Heart right ventricle (tissue), 16 donors: ENCODE data around the gene ATXN7. TPM values are rescaled to one million over a fixed set of nuclear protein-coding genes. Genes with fewer than 3 reads are reported as not detected.
A peak's percentile ranks its signal among the peaks of the same experiment; 100 is the strongest.

Source experiments
- ATAC-seq, 8 donors: fragments of 200-7000 bp; cut with Tn5 transposase; one replicate each; pipeline ENCODE4 v1.9.1; 2020; ENCODE audit warnings: mild to moderate bottlenecking in 8 of 8, moderate library complexity in 8 of 8, moderate number of reproducible peaks in 1 of 8
- DNase-seq, 2 donors: peaks; one replicate each; pipeline ENCODE4 v3.0.0-alpha.2; 2020
- H3K27ac ChIP-seq, 10 donors: fragments of 200-600 bp; sonication (generic) in 2 of 10; one replicate each; pipeline versions ENCODE4 v1.5.0 to v1.8.0; 2020 to 2022; ENCODE audit warnings: mild to moderate bottlenecking in 3 of 10
- H3K27me3 ChIP-seq, 7 donors: fragments of 200-600 bp; one replicate each; pipeline ENCODE4 v1.8.0; 2021 to 2022; ENCODE audit warnings: mild to moderate bottlenecking in 2 of 7
- H3K36me3 ChIP-seq, 9 donors: fragments of 200-600 bp; sonication (generic) in 1 of 9; one replicate each; pipeline versions ENCODE4 v1.5.0 to v1.8.0; 2020 to 2022; ENCODE audit warnings: mild to moderate bottlenecking in 2 of 9
- H3K4me1 ChIP-seq, 9 donors: fragments of 200-600 bp; sonication (generic) in 1 of 9; one replicate each; pipeline versions ENCODE4 v1.5.0 to v1.8.0; 2020 to 2022; ENCODE audit warnings: mild to moderate bottlenecking in 4 of 9
- H3K4me3 ChIP-seq, 10 donors: fragments of 200-600 bp; sonication (generic) in 2 of 10; one replicate each; pipeline versions ENCODE4 v1.5.0 to v1.8.0; 2020 to 2022; ENCODE audit warnings: mild to moderate bottlenecking in 7 of 10, moderate library complexity in 2 of 10
- H3K9me3 ChIP-seq, 11 donors: fragments of 200-600 bp in 10 of 11; sonication (generic) in 2 of 11; one replicate each; pipeline versions ENCODE4 v1.5.0 to v1.8.0; 2013 to 2022; ENCODE audit warnings: mild to moderate bottlenecking in 2 of 11, control low read depth in 1 of 11, moderate library complexity in 1 of 11
- CTCF ChIP-seq, 9 donors: fragments of 200-600 bp; sonication (generic) in 2 of 9; IDR thresholded peaks; one replicate each; pipeline versions ENCODE4 v1.5.0 to v1.8.0; 2021 to 2022; ENCODE audit warnings: antibody characterized with exemption in 9 of 9, mild to moderate bottlenecking in 5 of 9, moderate library complexity in 1 of 9
- WGBS, 2 donors: extraction: QIAGEN DNeasy Blood & Tissue Kit; methylation state at CpG; one replicate each; pipeline ENCODE4 v1.1.7; 2013; ENCODE audit warnings: inconsistent platforms in 1 of 2; 5-methylcytosine and 5-hydroxymethylcytosine counted together
- intact Hi-C, 10 donors: fragments of 100-400 bp; cut with DNase I; formaldehyde crosslinking; loops; one replicate each; pipeline versions ENCODE4 v1.11.1 to v1.14.2; 2022
- polyA plus RNA-seq, 2 donors: library from polyadenylated mRNA; stranded (reverse); fragments of 200-250 nt; gene quantifications; one replicate each; pipeline ENCODE4 v1.2.3, GENCODE V29; 2013
- total RNA-seq, 10 donors: library from RNA; stranded (reverse); fragmentation: NEBNext Ultra II Directional in 3 of 10; extraction: Animal tissue kit (Norgen Biotek cat#: 25700) in 3 of 10; gene quantifications; one replicate each; pipeline versions ENCODE4 v1.2.1 to v1.2.4, GENCODE V29; 2021 to 2023
- donor health status: Arrhythmogenic right ventricular cardiomyopathy.
- donor health status: ischemic (EF 13 %, LVEDD 7.1; RV severe dilation, severe dysfunction).
- donor health status: healthy with polysubstance abuse.
- donor health status: DM: no; HTN: yes; CAD: no.
- donor health status: DM: no; HTN: no; CAD: no.
- donor health status: ischemic (EF 25% LVEDD 6.9; RV normal size, moderate dysfunction).
- donor health status: ischemic (EF 25% LVEDD 5.7; RV mildly dilated, moderate dysfunction).
- donor health status: healthy.
- donor health status: DM: yes; HTN: yes; CAD: no.
- donor health status: Ischemic cardiomyopathy.
- donor health status: ischemic (EF 35%, LVEDD 5.7; RV mildly dilated, moderate dysfunction).
- donor health status: nonischemic (EF 11% LVEDD 7.7; RV severe dilation, severe dysfunction).
- donor health status: DM: yes; HTN: yes; CAD: no.
- donor health status: PGD.
- donor health status: ischemic (EF 29% LVEDD 5.4; RV normal size, mild dysfunction).
- donor health status: nonischemic (EF 23%, LVEDD 6.1; RV moderate dilation, normal function).

The ATXN7 gene
- total and polyA plus RNA-seq, 12 donors = 1.7 to 31.0 (median 19.6) TPM

GRCh38 chr3:63973406-63973805 lies 109.7 kb downstream of the ATXN7 start:
- no peak for TF ChIP-seq CTCF (IDR thresholded peaks at IDR 0.05)
- 97 to 99% methylated on average over 8 of the region's 8 CpGs for WGBS, 2 donors
- no peak for ATAC-seq
- no peak overlapping the region for H3K4me3 ChIP-seq
- H3K27me3 ChIP-seq = no peaks in the 10 kb centered on the region
- H3K27ac ChIP-seq = no peak overlapping the region
- intact Hi-C loops = no loop called here
- peaks cover 0 to 86% (median 73%) of the 10 kb centered on the region in 9 donors for H3K4me1 ChIP-seq
- no peak for DNase-seq
- no peaks in the 10 kb centered on the region for H3K9me3 ChIP-seq
- H3K36me3 ChIP-seq = peaks cover 0 to 14% (median 0%) of the 10 kb centered on the region in 9 donors

GRCh38 chr3:63974451-63974850 lies 110.8 kb downstream of the ATXN7 start:
- no peaks in the 10 kb centered on the region for H3K27me3 ChIP-seq
- intact Hi-C loops = no loop called here
- no peaks in the 10 kb centered on the region for H3K9me3 ChIP-seq
- 94 to 97% methylated on average over 1 of the region's 1 CpG for WGBS, 2 donors
- no peak for ATAC-seq
- no peak overlapping the region for H3K27ac ChIP-seq
- peaks cover 0 to 86% (median 63%) of the 10 kb centered on the region in 9 donors for H3K4me1 ChIP-seq
- H3K4me3 ChIP-seq = no peak overlapping the region
- H3K36me3 ChIP-seq = peaks cover 0 to 14% (median 0%) of the 10 kb centered on the region in 9 donors
- TF ChIP-seq CTCF (IDR thresholded peaks at IDR 0.05) = no peak
- no peak for DNase-seq

GRCh38 chr3:63975723-63976122 lies 112.1 kb downstream of the ATXN7 start:
- peak; percentile 45 to 58 for DNase-seq
- WGBS, 2 donors = 38 to 41% methylated on average over 3 of the region's 3 CpGs
- Histone ChIP-seq H3K27me3 (no peaks in the 10 kb centered on the region), H3K4me1 (peaks cover 0 to 84% (median 50%) of the 10 kb centered on the region in 9 donors), H3K27ac (peak overlapping the region in 1 of 10 donors; percentile 80), H3K4me3 (no peak overlapping the region), H3K9me3 (no peaks in the 10 kb centered on the region), H3K36me3 (peaks cover 0 to 26% (median 3%) of the 10 kb centered on the region in 9 donors)
- intact Hi-C loops = no loop called here
- TF ChIP-seq CTCF (IDR thresholded peaks at IDR 0.05) = no peak
- ATAC-seq = peak in 7 of 8 donors; percentile 51 to 86 (median 74)

- no peaks in the 10 kb centered on the region for H3K9me3 ChIP-seq
- H3K4me3 ChIP-seq = no peak overlapping the region
- H3K27me3 ChIP-seq = no peaks in the 10 kb centered on the region
- WGBS, 2 donors = 84 to 86% methylated on average over 4 of the region's 4 CpGs
- ATAC-seq (peak in 5 of 8 donors; percentile 31 to 74 (median 59)), DNase-seq (no peak)
- TF ChIP-seq CTCF (IDR thresholded peaks at IDR 0.05) = no peak
- peaks cover 0 to 32% (median 5%) of the 10 kb centered on the region in 9 donors for H3K36me3 ChIP-seq
- intact Hi-C loops = no loop called here
- peak overlapping the region in 2 of 10 donors; percentile 9 to 80 for H3K27ac ChIP-seq
- peaks cover 0 to 83% (median 44%) of the 10 kb centered on the region in 9 donors for H3K4me1 ChIP-seq
These were observed 112.6 kb downstream of the ATXN7 start for GRCh38 chr3:63976161-63976871.
